ENCODE measurements around the gene DLST. TPM values are rescaled to one million over a fixed set of nuclear protein-coding genes. Genes with fewer than 3 reads are reported as not detected.

DLST gene
- total RNA-seq, 4 donors from 2014 or later, result 79.3 to 98.7 (median 87.8) TPM

GRCh38 chr14:74946659-74947281 lies 65.1 kb downstream of the DLST start:
- TF ChIP-seq POLR2AphosphoS5 (IDR thresholded peaks at IDR 0.05) (no peak), EP300 (IDR thresholded peaks at IDR 0.05) (no peak), POLR2A (IDR thresholded peaks at IDR 0.05) (no peak), CTCF (IDR thresholded peaks at IDR 0.05) (no peak)
- peaks cover 0 to 30% (median 17%) of the 10 kb centered on the region in 3 donors for H3K4me1 ChIP-seq
- WGBS, 2 donors (ENCODE audit: low coverage in 1 of 2), result 40% methylated on average over 1 of the region's 5 CpGs; no CpG with 5 or more reads in 1 of the 2 donors
- no peaks in the 10 kb centered on the region for H3K9me3 ChIP-seq
- H3K36me3 ChIP-seq, result peaks cover 0 to 23% of the 10 kb centered on the region in 2 donors
- ATAC-seq, result peak; percentile 10
- H3K4me3 ChIP-seq, result peak overlapping the region in 1 of 2 donors; percentile 20
- peak overlapping the region in 3 of 4 donors; percentile 41 to 51 (median 44) for H3K27ac ChIP-seq
- H3K27me3 ChIP-seq, result peaks cover 29% of the 10 kb centered on the region

GRCh38 chr14:74947353-74948227 lies 65.9 kb downstream of the DLST start:
- H3K9me3 ChIP-seq, result no peaks in the 10 kb centered on the region
- ATAC-seq, result no peak
- peaks cover 37% of the 10 kb centered on the region for H3K27me3 ChIP-seq
- H3K27ac ChIP-seq, result peak overlapping the region in 3 of 4 donors; percentile 19 to 44 (median 41)
- TF ChIP-seq POLR2AphosphoS5 (IDR thresholded peaks at IDR 0.05), result no peak
- TF ChIP-seq CTCF (IDR thresholded peaks at IDR 0.05), result no peak
- no peak for TF ChIP-seq POLR2A (IDR thresholded peaks at IDR 0.05)
- TF ChIP-seq EP300 (IDR thresholded peaks at IDR 0.05), result no peak
- H3K4me1 ChIP-seq, result peaks cover 0 to 21% (median 9%) of the 10 kb centered on the region in 3 donors
- peak overlapping the region in 1 of 2 donors; percentile 3 for H3K4me3 ChIP-seq
- 59 to 91% methylated on average over 5 to 7 of the region's 13 CpGs for WGBS, 2 donors (ENCODE audit: low coverage in 1 of 2)
- H3K36me3 ChIP-seq, result peaks cover 0 to 23% of the 10 kb centered on the region in 2 donors

- Histone ChIP-seq H3K4me1 (peaks cover 0 to 24% (median 8%) of the 10 kb centered on the region in 3 donors), H3K36me3 (peaks cover 0 to 23% of the 10 kb centered on the region in 2 donors), H3K9me3 (no peaks in the 10 kb centered on the region), H3K27me3 (peaks cover 45% of the 10 kb centered on the region), H3K27ac (peak overlapping the region in 2 of 4 donors; percentile 19 to 41), H3K4me3 (peak overlapping the region in 1 of 2 donors; percentile 3)
- ATAC-seq, result no peak
- TF ChIP-seq POLR2AphosphoS5 (IDR thresholded peaks at IDR 0.05) (no peak), CTCF (IDR thresholded peaks at IDR 0.05) (no peak), EP300 (IDR thresholded peaks at IDR 0.05) (no peak), POLR2A (IDR thresholded peaks at IDR 0.05) (no peak)
- 68 to 77% methylated on average over 3 to 9 of the region's 23 CpGs for WGBS, 2 donors (ENCODE audit: low coverage in 1 of 2)
Observed at GRCh38 chr14:74948228-74949175, 66.8 kb downstream of the DLST start.

GRCh38 chr14:74949191-74949601 lies 67.5 kb downstream of the DLST start:
- WGBS, 2 donors (ENCODE audit: low coverage in 1 of 2), result 80% methylated on average over 1 of the region's 16 CpGs; no CpG with 5 or more reads in 1 of the 2 donors

More at GRCh38 chr14:74949191-74949601, 67.5 kb downstream of the DLST start:
- no peak overlapping the region for H3K4me3 ChIP-seq
- peaks cover 52% of the 10 kb centered on the region for H3K27me3 ChIP-seq
- H3K4me1 ChIP-seq, result peaks cover 0 to 31% (median 12%) of the 10 kb centered on the region in 3 donors
- H3K27ac ChIP-seq, result no peak overlapping the region
- no peak for ATAC-seq
- TF ChIP-seq CTCF (IDR thresholded peaks at IDR 0.05) (no peak), POLR2AphosphoS5 (IDR thresholded peaks at IDR 0.05) (no peak), POLR2A (IDR thresholded peaks at IDR 0.05) (no peak), EP300 (IDR thresholded peaks at IDR 0.05) (no peak)
- H3K36me3 ChIP-seq, result peaks cover 0 to 23% of the 10 kb centered on the region in 2 donors
- no peaks in the 10 kb centered on the region for H3K9me3 ChIP-seq
